Heart left ventricle (tissue), 13 donors: ENCODE results near the gene GTF3C1.

Source experiments
- POLR2A ChIP-seq, 2 donors: fragments of 450-650 bp; IDR thresholded peaks; one replicate each; pipeline ENCODE4 v1.6.1; 2017; ENCODE audit warnings: antibody characterized with exemption in 2 of 2, mild to moderate bottlenecking in 2 of 2, moderate library complexity in 2 of 2
- TF ChIP-seq, protein P1 (sequence below), 12 donors: fragments of 200-600 bp; sonication (generic) in 4 of 12; IDR thresholded peaks; one replicate each; pipeline versions ENCODE4 v1.5.0 to v1.8.0; 2018 to 2022; ENCODE audit warnings: antibody characterized with exemption in 12 of 12, mild to moderate bottlenecking in 5 of 12
- donor health status: ischemic (EF 13 %, LVEDD 7.1; RV severe dilation, severe dysfunction).
- donor health status: DM: no; HTN: yes; CAD: no.
- donor health status: DM: no; HTN: no; CAD: no.
- donor health status: ischemic (EF 25% LVEDD 6.9; RV normal size, moderate dysfunction).
- donor health status: ischemic (EF 25% LVEDD 5.7; RV mildly dilated, moderate dysfunction).
- donor health status: ischemic (EF 35%, LVEDD 5.7; RV mildly dilated, moderate dysfunction).
- donor health status: nonischemic (EF 11% LVEDD 7.7; RV severe dilation, severe dysfunction).
- donor health status: DM: yes; HTN: yes; CAD: no.
- donor health status: PGD.
- donor health status: ischemic (EF 29% LVEDD 5.4; RV normal size, mild dysfunction).
- donor health status: nonischemic (EF 23%, LVEDD 6.1; RV moderate dilation, normal function).

- TF ChIP-seq, protein P1, sequence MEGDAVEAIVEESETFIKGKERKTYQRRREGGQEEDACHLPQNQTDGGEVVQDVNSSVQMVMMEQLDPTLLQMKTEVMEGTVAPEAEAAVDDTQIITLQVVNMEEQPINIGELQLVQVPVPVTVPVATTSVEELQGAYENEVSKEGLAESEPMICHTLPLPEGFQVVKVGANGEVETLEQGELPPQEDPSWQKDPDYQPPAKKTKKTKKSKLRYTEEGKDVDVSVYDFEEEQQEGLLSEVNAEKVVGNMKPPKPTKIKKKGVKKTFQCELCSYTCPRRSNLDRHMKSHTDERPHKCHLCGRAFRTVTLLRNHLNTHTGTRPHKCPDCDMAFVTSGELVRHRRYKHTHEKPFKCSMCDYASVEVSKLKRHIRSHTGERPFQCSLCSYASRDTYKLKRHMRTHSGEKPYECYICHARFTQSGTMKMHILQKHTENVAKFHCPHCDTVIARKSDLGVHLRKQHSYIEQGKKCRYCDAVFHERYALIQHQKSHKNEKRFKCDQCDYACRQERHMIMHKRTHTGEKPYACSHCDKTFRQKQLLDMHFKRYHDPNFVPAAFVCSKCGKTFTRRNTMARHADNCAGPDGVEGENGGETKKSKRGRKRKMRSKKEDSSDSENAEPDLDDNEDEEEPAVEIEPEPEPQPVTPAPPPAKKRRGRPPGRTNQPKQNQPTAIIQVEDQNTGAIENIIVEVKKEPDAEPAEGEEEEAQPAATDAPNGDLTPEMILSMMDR (IDR thresholded peaks at IDR 0.05), result no peak
- no peak for TF ChIP-seq POLR2A (IDR thresholded peaks at IDR 0.05)
Measured at GRCh38 chr16:27598931-27599565, 49.3 kb upstream of the GTF3C1 start.
